AG04450 (cell line): Measurements from ENCODE around the gene IFNAR1. TPM values are rescaled to one million over a fixed set of nuclear protein-coding genes. Genes with fewer than 3 reads are reported as not detected.

Source experiments
- CTCF ChIA-PET: fragments of 300-600, 350-600 bp; formaldehyde crosslinking; extraction: SDS; loops from one replicate; lab custom pipeline; 2022; ENCODE audit warnings: antibody characterized with exemption, inconsistent platforms; lab: Charles Lee
- POLR2A ChIA-PET: fragments of 350-600 bp; formaldehyde crosslinking; extraction: SDS; loops from one replicate; lab custom pipeline; 2021; ENCODE audit warnings: antibody characterized with exemption, inconsistent platforms; lab: Yijun Ruan, JAX
- DNase-seq: peaks from one replicate; pipeline ENCODE4 v3.0.0-alpha.2; 2011; ENCODE audit warnings: low read depth, low spot score
- H3K27ac ChIP-seq: one replicate; pipeline ENCODE4 v1.5.1; 2012; ENCODE audit warnings: low read depth, low read length, control low read depth
- H3K27me3 ChIP-seq: one replicate; pipeline ENCODE4 v1.6.0; 2012; ENCODE audit warnings: low read length; ENCODE audit not compliant: control insufficient read depth, insufficient read depth
- H3K4me3 ChIP-seq: 2 replicates; pipeline ENCODE4 v1.5.1; 2011; ENCODE audit warnings: mild to moderate bottlenecking, low read depth, low read length, control low read depth
- H3K9me3 ChIP-seq: 2 replicates; pipeline ENCODE4 v1.5.1; 2012; ENCODE audit warnings: low read length; ENCODE audit not compliant: control insufficient read depth, insufficient read depth
- polyA plus RNA-seq: library from polyadenylated mRNA; depleted of rRNA; stranded (reverse); fragments of >200 nt; gene quantifications from 2 replicates; pipeline ENCODE4 v1.2.3, GENCODE V29; 2011
- TF ChIP-seq, protein P1 (sequence below): IDR thresholded peaks from 2 replicates; pipeline ENCODE4 v1.5.1; 2011; ENCODE audit warnings: low read depth, low read length, control low read depth, inconsistent platforms

Gene IFNAR1
- polyA plus RNA-seq, 1 experiment = 21.2 TPM

DNA sequence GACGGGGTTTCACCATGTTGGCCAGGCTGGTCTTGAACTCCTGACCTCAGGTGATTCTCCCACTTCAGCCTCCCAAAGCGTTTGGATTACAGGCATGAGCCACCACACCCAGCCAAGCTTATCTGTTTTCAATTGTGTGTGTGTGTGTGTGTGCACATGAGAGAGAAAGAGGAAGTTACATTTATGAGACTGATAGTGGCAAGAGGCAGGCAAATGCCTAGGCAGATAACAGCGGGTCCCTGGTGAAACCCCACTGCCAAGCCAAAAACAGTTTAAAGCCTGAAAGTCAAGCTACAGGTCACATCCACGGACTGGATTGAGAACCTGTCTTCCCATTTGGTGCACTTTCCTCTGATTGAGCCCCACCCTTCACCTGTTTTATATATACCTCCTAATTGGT lies 43.4 kb downstream of the IFNAR1 start:
- no peak overlapping the region for H3K27ac ChIP-seq
- no peak overlapping the region for H3K4me3 ChIP-seq
- CTCF ChIA-PET = interaction anchor here (0.7 kb wide), 1 partner anchor 221 kb away, joined by 3 read pairs; no protein-coding TSS in a partner anchor
- TF ChIP-seq, protein P1, sequence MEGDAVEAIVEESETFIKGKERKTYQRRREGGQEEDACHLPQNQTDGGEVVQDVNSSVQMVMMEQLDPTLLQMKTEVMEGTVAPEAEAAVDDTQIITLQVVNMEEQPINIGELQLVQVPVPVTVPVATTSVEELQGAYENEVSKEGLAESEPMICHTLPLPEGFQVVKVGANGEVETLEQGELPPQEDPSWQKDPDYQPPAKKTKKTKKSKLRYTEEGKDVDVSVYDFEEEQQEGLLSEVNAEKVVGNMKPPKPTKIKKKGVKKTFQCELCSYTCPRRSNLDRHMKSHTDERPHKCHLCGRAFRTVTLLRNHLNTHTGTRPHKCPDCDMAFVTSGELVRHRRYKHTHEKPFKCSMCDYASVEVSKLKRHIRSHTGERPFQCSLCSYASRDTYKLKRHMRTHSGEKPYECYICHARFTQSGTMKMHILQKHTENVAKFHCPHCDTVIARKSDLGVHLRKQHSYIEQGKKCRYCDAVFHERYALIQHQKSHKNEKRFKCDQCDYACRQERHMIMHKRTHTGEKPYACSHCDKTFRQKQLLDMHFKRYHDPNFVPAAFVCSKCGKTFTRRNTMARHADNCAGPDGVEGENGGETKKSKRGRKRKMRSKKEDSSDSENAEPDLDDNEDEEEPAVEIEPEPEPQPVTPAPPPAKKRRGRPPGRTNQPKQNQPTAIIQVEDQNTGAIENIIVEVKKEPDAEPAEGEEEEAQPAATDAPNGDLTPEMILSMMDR = no peak
- POLR2A ChIA-PET = no interaction called here
- H3K9me3 ChIP-seq = peaks cover 29% of the 10 kb centered on the region
- no peak for DNase-seq
- H3K27me3 ChIP-seq = no peaks in the 10 kb centered on the region

DNA sequence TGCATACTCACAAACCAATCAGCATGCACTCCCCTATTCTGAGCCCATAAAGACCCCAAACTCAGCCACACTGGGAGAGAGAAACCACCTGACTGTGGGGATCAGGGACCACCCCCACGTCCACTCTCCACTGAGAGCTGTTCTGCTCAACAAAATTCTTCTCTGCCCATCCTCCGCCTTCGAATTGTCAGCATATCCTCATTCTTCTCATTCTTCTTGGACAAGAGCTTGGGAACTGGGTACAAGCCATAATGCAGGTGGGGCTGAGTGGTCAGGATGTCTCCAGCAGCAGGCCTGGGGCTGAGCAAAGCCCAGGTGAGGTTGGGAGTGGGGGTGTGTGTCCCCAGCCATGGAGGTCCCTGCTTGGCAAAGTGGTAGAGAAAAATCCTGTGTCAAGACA lies 43.8 kb downstream of the IFNAR1 start:
- ChIA-PET CTCF (interaction anchor here (2.3 kb wide), 1 partner anchor 7 kb away, joined by 12 read pairs; no protein-coding TSS in a partner anchor), POLR2A (no interaction called here)
- Histone ChIP-seq H3K9me3 (peaks cover 29% of the 10 kb centered on the region), H3K27me3 (no peaks in the 10 kb centered on the region), H3K27ac (no peak overlapping the region), H3K4me3 (no peak overlapping the region)
- TF ChIP-seq, protein P1 = no peak
- DNase-seq = no peak

DNA sequence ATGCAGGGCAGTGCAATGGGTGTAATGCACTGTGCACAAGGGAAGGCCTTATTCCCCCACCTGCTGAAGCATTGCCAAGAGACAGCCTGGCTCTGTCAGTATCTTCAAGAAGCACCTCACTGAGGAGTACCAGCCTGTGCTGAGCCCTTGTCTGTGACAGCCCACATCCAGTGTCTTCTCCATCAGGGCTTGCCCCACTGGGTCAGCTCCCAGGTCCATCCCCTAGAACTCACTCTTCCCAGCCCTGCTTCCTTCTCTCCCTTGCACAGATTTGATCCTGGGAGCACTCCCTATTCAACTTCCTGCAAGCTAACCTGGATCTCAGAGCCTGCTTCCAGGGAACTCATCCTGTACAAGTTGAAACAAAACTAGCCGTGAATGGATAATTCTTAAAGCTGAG lies 44.8 kb downstream of the IFNAR1 start:
- Histone ChIP-seq H3K4me3 (no peak overlapping the region), H3K27ac (no peak overlapping the region), H3K27me3 (no peaks in the 10 kb centered on the region), H3K9me3 (peaks cover 29% of the 10 kb centered on the region)
- CTCF ChIA-PET = interaction anchor here (2.3 kb wide), 1 partner anchor 8 kb away, joined by 12 read pairs; no protein-coding TSS in a partner anchor
- POLR2A ChIA-PET = no interaction called here
- TF ChIP-seq, protein P1 = no peak
- no peak for DNase-seq

DNA sequence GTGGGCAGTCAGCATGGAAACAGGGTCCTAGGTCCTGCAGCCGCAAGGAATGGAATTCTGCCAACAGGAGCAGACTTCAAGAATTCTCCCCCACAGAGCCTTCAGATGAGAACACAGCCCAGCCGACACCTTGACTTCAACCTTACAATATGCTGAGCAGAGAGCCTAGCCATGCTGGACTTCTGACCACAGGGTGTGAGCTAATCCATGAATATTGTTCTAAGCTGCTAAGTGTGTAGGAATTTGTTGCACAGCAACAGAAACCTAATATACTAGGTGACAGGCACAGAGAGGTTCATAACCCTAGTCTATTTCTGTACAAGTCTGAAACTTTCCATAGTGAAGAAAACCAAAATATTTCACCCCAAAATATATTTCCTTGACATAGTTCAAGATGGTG lies 45.5 kb downstream of the IFNAR1 start:
- no peaks in the 10 kb centered on the region for H3K27me3 ChIP-seq
- no peak overlapping the region for H3K4me3 ChIP-seq
- POLR2A ChIA-PET = no interaction called here
- CTCF ChIA-PET = interaction anchor here (2.3 kb wide), 1 partner anchor 9 kb away, joined by 12 read pairs; no protein-coding TSS in a partner anchor
- H3K9me3 ChIP-seq = peaks cover 29% of the 10 kb centered on the region
- TF ChIP-seq, protein P1 = no peak
- no peak for DNase-seq
- no peak overlapping the region for H3K27ac ChIP-seq

DNA sequence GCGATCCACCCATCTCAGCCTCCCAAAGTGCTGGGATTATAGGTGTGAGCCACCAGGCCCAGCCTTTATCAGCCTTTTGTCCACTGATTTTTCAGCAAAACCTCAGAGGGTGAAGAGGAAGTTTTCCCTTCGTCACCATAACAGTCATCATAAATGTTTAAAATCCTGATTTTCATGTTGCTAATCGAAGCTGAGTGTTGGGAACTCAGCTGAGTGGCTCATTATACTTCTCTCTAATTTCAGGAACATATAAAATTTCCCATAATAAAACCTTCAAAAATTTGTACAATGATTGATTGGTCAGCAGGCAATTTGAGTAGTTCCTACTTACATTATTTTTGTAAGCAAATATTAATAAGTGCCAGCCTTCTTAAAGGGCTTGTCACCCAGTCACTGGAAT lies 46.6 kb downstream of the IFNAR1 start:
- no peak for DNase-seq
- CTCF ChIA-PET = interaction anchor here (0.8 to 1.2 kb wide), 3 partner anchors 10 to 175 kb away, joined by 3 to 5 read pairs (median 3); no protein-coding TSS in a partner anchor
- no peaks in the 10 kb centered on the region for H3K27me3 ChIP-seq
- peaks cover 29% of the 10 kb centered on the region for H3K9me3 ChIP-seq
- TF ChIP-seq, protein P1 = no peak
- H3K27ac ChIP-seq = no peak overlapping the region
- POLR2A ChIA-PET = interaction anchor here (0.6 kb wide), 1 partner anchor 68 kb away, joined by 4 read pairs; no protein-coding TSS in a partner anchor
- H3K4me3 ChIP-seq = no peak overlapping the region
